HepG2 (cell line): Measurements from ENCODE around the gene DDR2. TPM values are rescaled to one million over a fixed set of nuclear protein-coding genes. Genes with fewer than 3 reads are reported as not detected.

Source experiments
- ATF7 ChIP-seq, 2 experiments: fragments of 450-650 bp in 1 of 2; sonication (generic) in 1 of 2; formaldehyde crosslinking in 1 of 2; IDR thresholded peaks; 2 replicates each; pipeline versions ENCODE4 v1.4.0 to v1.6.1; 2016 to 2020; ENCODE audit warnings: antibody characterized with exemption in 1 of 2, mild to moderate bottlenecking in 1 of 2, missing genetic modification reagents in 1 of 2
- GATAD2A ChIP-seq: IDR thresholded peaks from 2 replicates; pipeline ENCODE4 v1.6.1; 2016
- HOXA9 ChIP-seq: sonication (generic); formaldehyde crosslinking; IDR thresholded peaks from 2 replicates; pipeline ENCODE4 v1.8.1; 2022; ENCODE audit warnings: missing genetic modification reagents, mild to moderate bottlenecking, moderate library complexity, borderline replicate concordance
- KMT2A ChIP-seq: sonication (generic); formaldehyde crosslinking; IDR thresholded peaks from 2 replicates; pipeline ENCODE4 v1.4.0; 2020; ENCODE audit warnings: missing genetic modification reagents
- MAFG ChIP-seq: sonication (generic); formaldehyde crosslinking; IDR thresholded peaks from 2 replicates; pipeline ENCODE4 v1.5.1; 2020; ENCODE audit warnings: mild to moderate bottlenecking, missing genetic modification reagents
- MEF2D ChIP-seq: sonication (generic); formaldehyde crosslinking; IDR thresholded peaks from 2 replicates; pipeline ENCODE4 v1.5.1; 2020; ENCODE audit warnings: mild to moderate bottlenecking, missing genetic modification reagents
- RBM22 ChIP-seq: fragments of 200-400 bp; formaldehyde crosslinking; optimal IDR thresholded peaks from 2 replicates; pipeline ENCODE3; 2017; ENCODE audit warnings: mild to moderate bottlenecking, low read length, moderate library complexity
- SIN3A ChIP-seq: IDR thresholded peaks from 2 replicates; pipeline ENCODE4 v1.6.1; 2011; ENCODE audit warnings: low read depth, mild to moderate bottlenecking, control low read depth, low read length, borderline replicate concordance
- SP1 ChIP-seq, 2 experiments: fragments of 450-650 bp in 1 of 2; sonication (generic) in 1 of 2; formaldehyde crosslinking in 1 of 2; IDR thresholded peaks; 2 replicates each; pipeline versions ENCODE4 v1.4.0 to v1.6.1; 2016 to 2020; ENCODE audit warnings: missing genetic modification reagents in 1 of 2
- ZNF460 ChIP-seq: sonication (generic); formaldehyde crosslinking; IDR thresholded peaks from 2 replicates; pipeline ENCODE4 v1.5.1; 2020; ENCODE audit warnings: missing genetic modification reagents, mild to moderate bottlenecking, borderline replicate concordance
- ZNF713 ChIP-seq: sonication (generic); formaldehyde crosslinking; IDR thresholded peaks from 2 replicates; pipeline ENCODE4 v1.4.0; 2020; ENCODE audit warnings: mild to moderate bottlenecking, missing genetic modification reagents
- polyA plus RNA-seq, 8 experiments: library from polyadenylated mRNA; depleted of rRNA in 3 of 8; stranded (reverse) in 7 of 8; unstranded in 1 of 8; fragments of >200 nt; fragmentation: Illumina TruSeq in 4 of 8; extraction: Trizol in 4 of 8; gene quantifications; 2 replicates each; pipeline versions ENCODE4 v1.2.1 to v1.2.3, GENCODE V29; 2011 to 2016; ENCODE audit warnings: low read depth in 4 of 8, missing spikeins in 1 of 8, mixed read lengths in 1 of 8; ENCODE audit not compliant: insufficient read depth in 1 of 8
- total RNA-seq, 5 experiments: library from RNA; depleted of rRNA; stranded (reverse); fragments of >200 nt; fragmentation: Illumina TruSeq; extraction: Trizol; gene quantifications; 2 replicates each; pipeline ENCODE4 v1.2.3, GENCODE V29; 2016; ENCODE audit warnings: low read depth in 1 of 5
- TF ChIP-seq, protein P1 (sequence below): sonication (generic); formaldehyde crosslinking; IDR thresholded peaks from 2 replicates; pipeline ENCODE4 v1.4.0; 2020; ENCODE audit warnings: missing genetic modification reagents
- TF ChIP-seq, protein P2 (sequence below), 2 experiments: sonication (generic) in 1 of 2; formaldehyde crosslinking in 1 of 2; IDR thresholded peaks; 2 replicates each; pipeline versions ENCODE4 v1.5.1 to v1.6.1; 2011 to 2020; ENCODE audit warnings: borderline replicate concordance in 1 of 2, low read depth in 1 of 2, low read length in 1 of 2, mild to moderate bottlenecking in 1 of 2, missing genetic modification reagents in 1 of 2, moderate library complexity in 1 of 2
- TF ChIP-seq, protein P3 (sequence below): sonication (generic); formaldehyde crosslinking; IDR thresholded peaks from 2 replicates; pipeline ENCODE4 v1.9.0; 2021; ENCODE audit warnings: missing genetic modification reagents, borderline replicate concordance
- TF ChIP-seq, protein P4 (sequence below): sonication (generic); formaldehyde crosslinking; IDR thresholded peaks from 2 replicates; pipeline ENCODE4 v1.5.1; 2020; ENCODE audit warnings: missing genetic modification reagents, mild to moderate bottlenecking, borderline replicate concordance
- TF ChIP-seq, protein P5 (sequence below): IDR thresholded peaks from 2 replicates; pipeline ENCODE4 v1.6.1; 2012; ENCODE audit warnings: low read length, improper control_type of control experiment

The DDR2 gene
- total and polyA plus RNA-seq, 2 of the 13 experiments (the other 11 are each of a cell fraction or from before 2014, with no cell fraction given), result 0.36 to 0.38 TPM

DNA sequence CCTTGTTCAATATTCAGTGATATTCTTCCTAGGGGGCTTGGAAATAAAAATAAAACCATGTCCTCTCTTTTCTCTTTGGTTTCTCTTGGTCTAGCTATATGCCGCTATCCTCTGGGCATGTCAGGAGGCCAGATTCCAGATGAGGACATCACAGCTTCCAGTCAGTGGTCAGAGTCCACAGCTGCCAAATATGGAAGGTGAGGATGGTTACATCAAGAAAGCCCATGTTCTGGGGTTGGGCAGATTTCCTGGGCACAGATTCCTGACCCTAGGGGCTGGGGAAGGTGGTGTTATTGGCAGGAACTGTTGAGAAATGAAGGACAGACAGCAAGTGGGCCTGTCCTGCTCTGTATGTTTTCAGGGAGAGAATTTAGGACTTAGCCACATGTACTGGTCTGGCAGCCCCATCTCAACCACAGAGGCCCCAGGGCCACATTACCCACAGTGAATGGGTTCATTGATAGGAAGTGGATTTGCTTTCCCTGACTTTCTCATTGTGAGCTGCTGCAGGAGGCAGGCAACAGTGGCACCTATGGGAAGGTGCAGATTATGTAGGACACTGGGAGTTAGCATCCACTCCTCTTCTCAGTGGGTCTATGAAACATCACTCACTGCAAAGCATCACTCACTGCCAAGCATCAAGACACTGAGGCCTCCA lies 120.9 kb downstream of the DDR2 start (continued):
- TF ChIP-seq, protein P1, sequence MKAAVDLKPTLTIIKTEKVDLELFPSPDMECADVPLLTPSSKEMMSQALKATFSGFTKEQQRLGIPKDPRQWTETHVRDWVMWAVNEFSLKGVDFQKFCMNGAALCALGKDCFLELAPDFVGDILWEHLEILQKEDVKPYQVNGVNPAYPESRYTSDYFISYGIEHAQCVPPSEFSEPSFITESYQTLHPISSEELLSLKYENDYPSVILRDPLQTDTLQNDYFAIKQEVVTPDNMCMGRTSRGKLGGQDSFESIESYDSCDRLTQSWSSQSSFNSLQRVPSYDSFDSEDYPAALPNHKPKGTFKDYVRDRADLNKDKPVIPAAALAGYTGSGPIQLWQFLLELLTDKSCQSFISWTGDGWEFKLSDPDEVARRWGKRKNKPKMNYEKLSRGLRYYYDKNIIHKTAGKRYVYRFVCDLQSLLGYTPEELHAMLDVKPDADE (CRISPR knock-in tag), result no peak
- no peak for TF ChIP-seq ZNF460 (CRISPR knock-in tag)
- TF ChIP-seq, protein P2, sequence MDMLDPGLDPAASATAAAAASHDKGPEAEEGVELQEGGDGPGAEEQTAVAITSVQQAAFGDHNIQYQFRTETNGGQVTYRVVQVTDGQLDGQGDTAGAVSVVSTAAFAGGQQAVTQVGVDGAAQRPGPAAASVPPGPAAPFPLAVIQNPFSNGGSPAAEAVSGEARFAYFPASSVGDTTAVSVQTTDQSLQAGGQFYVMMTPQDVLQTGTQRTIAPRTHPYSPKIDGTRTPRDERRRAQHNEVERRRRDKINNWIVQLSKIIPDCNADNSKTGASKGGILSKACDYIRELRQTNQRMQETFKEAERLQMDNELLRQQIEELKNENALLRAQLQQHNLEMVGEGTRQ (IDR thresholded peaks at IDR 0.05; ENCODE audit: low read depth, low read length), result no peak
- TF ChIP-seq, protein P2 (CRISPR knock-in tag; IDR thresholded peaks at IDR 0.05; ENCODE audit: borderline replicate concordance), result peak; percentile 86; the same call in 1 of the 2 replicates
- TF ChIP-seq, protein P3, sequence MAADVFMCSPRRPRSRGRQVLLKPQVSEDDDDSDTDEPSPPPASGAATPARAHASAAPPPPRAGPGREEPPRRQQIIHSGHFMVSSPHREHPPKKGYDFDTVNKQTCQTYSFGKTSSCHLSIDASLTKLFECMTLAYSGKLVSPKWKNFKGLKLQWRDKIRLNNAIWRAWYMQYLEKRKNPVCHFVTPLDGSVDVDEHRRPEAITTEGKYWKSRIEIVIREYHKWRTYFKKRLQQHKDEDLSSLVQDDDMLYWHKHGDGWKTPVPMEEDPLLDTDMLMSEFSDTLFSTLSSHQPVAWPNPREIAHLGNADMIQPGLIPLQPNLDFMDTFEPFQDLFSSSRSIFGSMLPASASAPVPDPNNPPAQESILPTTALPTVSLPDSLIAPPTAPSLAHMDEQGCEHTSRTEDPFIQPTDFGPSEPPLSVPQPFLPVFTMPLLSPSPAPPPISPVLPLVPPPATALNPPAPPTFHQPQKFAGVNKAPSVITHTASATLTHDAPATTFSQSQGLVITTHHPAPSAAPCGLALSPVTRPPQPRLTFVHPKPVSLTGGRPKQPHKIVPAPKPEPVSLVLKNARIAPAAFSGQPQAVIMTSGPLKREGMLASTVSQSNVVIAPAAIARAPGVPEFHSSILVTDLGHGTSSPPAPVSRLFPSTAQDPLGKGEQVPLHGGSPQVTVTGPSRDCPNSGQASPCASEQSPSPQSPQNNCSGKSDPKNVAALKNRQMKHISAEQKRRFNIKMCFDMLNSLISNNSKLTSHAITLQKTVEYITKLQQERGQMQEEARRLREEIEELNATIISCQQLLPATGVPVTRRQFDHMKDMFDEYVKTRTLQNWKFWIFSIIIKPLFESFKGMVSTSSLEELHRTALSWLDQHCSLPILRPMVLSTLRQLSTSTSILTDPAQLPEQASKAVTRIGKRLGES (CRISPR knock-in tag), result no peak
- TF ChIP-seq, protein P4, sequence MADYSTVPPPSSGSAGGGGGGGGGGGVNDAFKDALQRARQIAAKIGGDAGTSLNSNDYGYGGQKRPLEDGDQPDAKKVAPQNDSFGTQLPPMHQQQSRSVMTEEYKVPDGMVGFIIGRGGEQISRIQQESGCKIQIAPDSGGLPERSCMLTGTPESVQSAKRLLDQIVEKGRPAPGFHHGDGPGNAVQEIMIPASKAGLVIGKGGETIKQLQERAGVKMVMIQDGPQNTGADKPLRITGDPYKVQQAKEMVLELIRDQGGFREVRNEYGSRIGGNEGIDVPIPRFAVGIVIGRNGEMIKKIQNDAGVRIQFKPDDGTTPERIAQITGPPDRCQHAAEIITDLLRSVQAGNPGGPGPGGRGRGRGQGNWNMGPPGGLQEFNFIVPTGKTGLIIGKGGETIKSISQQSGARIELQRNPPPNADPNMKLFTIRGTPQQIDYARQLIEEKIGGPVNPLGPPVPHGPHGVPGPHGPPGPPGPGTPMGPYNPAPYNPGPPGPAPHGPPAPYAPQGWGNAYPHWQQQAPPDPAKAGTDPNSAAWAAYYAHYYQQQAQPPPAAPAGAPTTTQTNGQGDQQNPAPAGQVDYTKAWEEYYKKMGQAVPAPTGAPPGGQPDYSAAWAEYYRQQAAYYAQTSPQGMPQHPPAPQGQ (CRISPR knock-in tag), result no peak
- no peak for TF ChIP-seq ZNF713 (CRISPR knock-in tag)
- TF ChIP-seq KMT2A (CRISPR knock-in tag), result no peak
- no peak for TF ChIP-seq MAFG (CRISPR knock-in tag)
- TF ChIP-seq RBM22, result no peak
- TF ChIP-seq MEF2D (CRISPR knock-in tag), result 0 out of 2 replicates have a peak, but pooled peaks have one; percentile 31
- 0 out of 2 replicates have a peak, but pooled peaks have one; percentile 40 for TF ChIP-seq GATAD2A (CRISPR knock-in tag)
- no peak for TF ChIP-seq ATF7 (IDR thresholded peaks at IDR 0.05)
- TF ChIP-seq ATF7 (CRISPR knock-in tag; IDR thresholded peaks at IDR 0.05), result no peak
- no peak for TF ChIP-seq HOXA9 (CRISPR knock-in tag)
- TF ChIP-seq SIN3A, result no peak
- TF ChIP-seq, protein P5, sequence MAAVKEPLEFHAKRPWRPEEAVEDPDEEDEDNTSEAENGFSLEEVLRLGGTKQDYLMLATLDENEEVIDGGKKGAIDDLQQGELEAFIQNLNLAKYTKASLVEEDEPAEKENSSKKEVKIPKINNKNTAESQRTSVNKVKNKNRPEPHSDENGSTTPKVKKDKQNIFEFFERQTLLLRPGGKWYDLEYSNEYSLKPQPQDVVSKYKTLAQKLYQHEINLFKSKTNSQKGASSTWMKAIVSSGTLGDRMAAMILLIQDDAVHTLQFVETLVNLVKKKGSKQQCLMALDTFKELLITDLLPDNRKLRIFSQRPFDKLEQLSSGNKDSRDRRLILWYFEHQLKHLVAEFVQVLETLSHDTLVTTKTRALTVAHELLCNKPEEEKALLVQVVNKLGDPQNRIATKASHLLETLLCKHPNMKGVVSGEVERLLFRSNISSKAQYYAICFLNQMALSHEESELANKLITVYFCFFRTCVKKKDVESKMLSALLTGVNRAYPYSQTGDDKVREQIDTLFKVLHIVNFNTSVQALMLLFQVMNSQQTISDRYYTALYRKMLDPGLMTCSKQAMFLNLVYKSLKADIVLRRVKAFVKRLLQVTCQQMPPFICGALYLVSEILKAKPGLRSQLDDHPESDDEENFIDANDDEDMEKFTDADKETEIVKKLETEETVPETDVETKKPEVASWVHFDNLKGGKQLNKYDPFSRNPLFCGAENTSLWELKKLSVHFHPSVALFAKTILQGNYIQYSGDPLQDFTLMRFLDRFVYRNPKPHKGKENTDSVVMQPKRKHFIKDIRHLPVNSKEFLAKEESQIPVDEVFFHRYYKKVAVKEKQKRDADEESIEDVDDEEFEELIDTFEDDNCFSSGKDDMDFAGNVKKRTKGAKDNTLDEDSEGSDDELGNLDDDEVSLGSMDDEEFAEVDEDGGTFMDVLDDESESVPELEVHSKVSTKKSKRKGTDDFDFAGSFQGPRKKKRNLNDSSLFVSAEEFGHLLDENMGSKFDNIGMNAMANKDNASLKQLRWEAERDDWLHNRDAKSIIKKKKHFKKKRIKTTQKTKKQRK, result no peak
- TF ChIP-seq SP1 (IDR thresholded peaks at IDR 0.05), result no peak
- TF ChIP-seq SP1 (CRISPR knock-in tag; IDR thresholded peaks at IDR 0.05), result no peak
